Measurements from ENCODE around the gene SMURF1.
A peak's percentile ranks its signal among the peaks of the same experiment; 100 is the strongest.

SMURF1 gene

GRCh38 chr7:99122762-99123161 lies 21.1 kb downstream of the SMURF1 start:
- H3K36me3 ChIP-seq (ENCODE audit: control insufficient read depth in 1 of 2, insufficient read depth in 2 of 2, low read length in 2 of 2): no peaks in the 10 kb centered on the region
- no peak overlapping the region for H3K4me3 ChIP-seq (ENCODE audit: low read depth in 1 of 2, low read length in 2 of 2)
- H3K9me3 ChIP-seq (ENCODE audit: control insufficient read depth in 1 of 2, low read length in 2 of 2): no peaks in the 10 kb centered on the region
- peaks cover 22 to 32% of the 10 kb centered on the region in 2 donors for H3K4me1 ChIP-seq (ENCODE audit: control insufficient read depth in 1 of 2, insufficient read depth in 2 of 2, low read length in 2 of 2)
- H3K27ac ChIP-seq (ENCODE audit: low read depth, low read length): no peak overlapping the region
- no peak overlapping the region for H3K9ac ChIP-seq (ENCODE audit: low read depth in 1 of 2, low read length in 2 of 2)
- no peaks in the 10 kb centered on the region for H3K27me3 ChIP-seq (ENCODE audit: control insufficient read depth in 1 of 2, insufficient read depth in 2 of 2, low read length in 2 of 2)

GRCh38 chr7:99121496-99122021 lies 22.3 kb downstream of the SMURF1 start:
- Histone ChIP-seq H3K4me3 (ENCODE audit: low read depth in 1 of 2, low read length in 2 of 2) (no peak overlapping the region), H3K27ac (ENCODE audit: low read depth, low read length) (peak overlapping the region; percentile 57), H3K4me1 (ENCODE audit: control insufficient read depth in 1 of 2, insufficient read depth in 2 of 2, low read length in 2 of 2) (peaks cover 22 to 26% of the 10 kb centered on the region in 2 donors)

GRCh38 chr7:99120916-99121315 lies 23.0 kb downstream of the SMURF1 start:
- H3K4me1 ChIP-seq (ENCODE audit: control insufficient read depth in 1 of 2, insufficient read depth in 2 of 2, low read length in 2 of 2): peaks cover 22 to 25% of the 10 kb centered on the region in 2 donors
- H3K4me3 ChIP-seq (ENCODE audit: low read depth in 1 of 2, low read length in 2 of 2): no peak overlapping the region
- H3K27me3 ChIP-seq (ENCODE audit: control insufficient read depth in 1 of 2, insufficient read depth in 2 of 2, low read length in 2 of 2): no peaks in the 10 kb centered on the region
- H3K9ac ChIP-seq (ENCODE audit: low read depth in 1 of 2, low read length in 2 of 2): no peak overlapping the region
- no peak overlapping the region for H3K27ac ChIP-seq (ENCODE audit: low read depth, low read length)
- no peaks in the 10 kb centered on the region for H3K36me3 ChIP-seq (ENCODE audit: control insufficient read depth in 1 of 2, insufficient read depth in 2 of 2, low read length in 2 of 2)
- no peaks in the 10 kb centered on the region for H3K9me3 ChIP-seq (ENCODE audit: control insufficient read depth in 1 of 2, low read length in 2 of 2)

More at GRCh38 chr7:99121496-99122021, 22.3 kb downstream of the SMURF1 start:
- H3K27me3 ChIP-seq (ENCODE audit: control insufficient read depth in 1 of 2, insufficient read depth in 2 of 2, low read length in 2 of 2): no peaks in the 10 kb centered on the region
- no peaks in the 10 kb centered on the region for H3K9me3 ChIP-seq (ENCODE audit: control insufficient read depth in 1 of 2, low read length in 2 of 2)
- no peak overlapping the region for H3K9ac ChIP-seq (ENCODE audit: low read depth in 1 of 2, low read length in 2 of 2)
- H3K36me3 ChIP-seq (ENCODE audit: control insufficient read depth in 1 of 2, insufficient read depth in 2 of 2, low read length in 2 of 2): no peaks in the 10 kb centered on the region

GRCh38 chr7:99120501-99120900 lies 23.4 kb downstream of the SMURF1 start:
- H3K27me3 ChIP-seq (ENCODE audit: control insufficient read depth in 1 of 2, insufficient read depth in 2 of 2, low read length in 2 of 2): no peaks in the 10 kb centered on the region
- no peak overlapping the region for H3K27ac ChIP-seq (ENCODE audit: low read depth, low read length)
- H3K9me3 ChIP-seq (ENCODE audit: control insufficient read depth in 1 of 2, low read length in 2 of 2): no peaks in the 10 kb centered on the region
- no peak overlapping the region for H3K9ac ChIP-seq (ENCODE audit: low read depth in 1 of 2, low read length in 2 of 2)
- no peak overlapping the region for H3K4me3 ChIP-seq (ENCODE audit: low read depth in 1 of 2, low read length in 2 of 2)
- peaks cover 19 to 21% of the 10 kb centered on the region in 2 donors for H3K4me1 ChIP-seq (ENCODE audit: control insufficient read depth in 1 of 2, insufficient read depth in 2 of 2, low read length in 2 of 2)
- no peaks in the 10 kb centered on the region for H3K36me3 ChIP-seq (ENCODE audit: control insufficient read depth in 1 of 2, insufficient read depth in 2 of 2, low read length in 2 of 2)

GRCh38 chr7:99118077-99118476 lies 25.8 kb downstream of the SMURF1 start:
- no peaks in the 10 kb centered on the region for H3K9me3 ChIP-seq (ENCODE audit: control insufficient read depth in 1 of 2, low read length in 2 of 2)
- H3K27me3 ChIP-seq (ENCODE audit: control insufficient read depth in 1 of 2, insufficient read depth in 2 of 2, low read length in 2 of 2): no peaks in the 10 kb centered on the region
- H3K36me3 ChIP-seq (ENCODE audit: control insufficient read depth in 1 of 2, insufficient read depth in 2 of 2, low read length in 2 of 2): no peaks in the 10 kb centered on the region
- H3K27ac ChIP-seq (ENCODE audit: low read depth, low read length): no peak overlapping the region
- H3K4me3 ChIP-seq (ENCODE audit: low read depth in 1 of 2, low read length in 2 of 2): no peak overlapping the region
- peaks cover 0 to 3% of the 10 kb centered on the region in 2 donors for H3K4me1 ChIP-seq (ENCODE audit: control insufficient read depth in 1 of 2, insufficient read depth in 2 of 2, low read length in 2 of 2)
- H3K9ac ChIP-seq (ENCODE audit: low read depth in 1 of 2, low read length in 2 of 2): no peak overlapping the region

GRCh38 chr7:99116144-99116543 lies 27.8 kb downstream of the SMURF1 start:
- no peak overlapping the region for H3K9ac ChIP-seq (ENCODE audit: low read depth in 1 of 2, low read length in 2 of 2)
- no peaks in the 10 kb centered on the region for H3K9me3 ChIP-seq (ENCODE audit: control insufficient read depth in 1 of 2, low read length in 2 of 2)
- no peaks in the 10 kb centered on the region for H3K27me3 ChIP-seq (ENCODE audit: control insufficient read depth in 1 of 2, insufficient read depth in 2 of 2, low read length in 2 of 2)
- no peak overlapping the region for H3K4me3 ChIP-seq (ENCODE audit: low read depth in 1 of 2, low read length in 2 of 2)
- H3K4me1 ChIP-seq (ENCODE audit: control insufficient read depth in 1 of 2, insufficient read depth in 2 of 2, low read length in 2 of 2): peaks cover 10 to 13% of the 10 kb centered on the region in 2 donors
- H3K27ac ChIP-seq (ENCODE audit: low read depth, low read length): no peak overlapping the region
- no peaks in the 10 kb centered on the region for H3K36me3 ChIP-seq (ENCODE audit: control insufficient read depth in 1 of 2, insufficient read depth in 2 of 2, low read length in 2 of 2)

- Histone ChIP-seq H3K4me3 (ENCODE audit: low read depth in 1 of 2, low read length in 2 of 2) (no peak overlapping the region), H3K9ac (ENCODE audit: low read depth in 1 of 2, low read length in 2 of 2) (no peak overlapping the region), H3K27ac (ENCODE audit: low read depth, low read length) (no peak overlapping the region), H3K27me3 (ENCODE audit: control insufficient read depth in 1 of 2, insufficient read depth in 2 of 2, low read length in 2 of 2) (no peaks in the 10 kb centered on the region), H3K9me3 (ENCODE audit: control insufficient read depth in 1 of 2, low read length in 2 of 2) (no peaks in the 10 kb centered on the region), H3K4me1 (ENCODE audit: control insufficient read depth in 1 of 2, insufficient read depth in 2 of 2, low read length in 2 of 2) (peaks cover 13 to 19% of the 10 kb centered on the region in 2 donors), H3K36me3 (ENCODE audit: control insufficient read depth in 1 of 2, insufficient read depth in 2 of 2, low read length in 2 of 2) (no peaks in the 10 kb centered on the region)
Observed at GRCh38 chr7:99115379-99115778, 28.5 kb downstream of the SMURF1 start.

- Histone ChIP-seq H3K27me3 (ENCODE audit: control insufficient read depth in 1 of 2, insufficient read depth in 2 of 2, low read length in 2 of 2) (no peaks in the 10 kb centered on the region), H3K4me3 (ENCODE audit: low read depth in 1 of 2, low read length in 2 of 2) (no peak overlapping the region), H3K36me3 (ENCODE audit: control insufficient read depth in 1 of 2, insufficient read depth in 2 of 2, low read length in 2 of 2) (no peaks in the 10 kb centered on the region), H3K27ac (ENCODE audit: low read depth, low read length) (no peak overlapping the region), H3K9ac (ENCODE audit: low read depth in 1 of 2, low read length in 2 of 2) (no peak overlapping the region), H3K4me1 (ENCODE audit: control insufficient read depth in 1 of 2, insufficient read depth in 2 of 2, low read length in 2 of 2) (peaks cover 14 to 28% of the 10 kb centered on the region in 2 donors), H3K9me3 (ENCODE audit: control insufficient read depth in 1 of 2, low read length in 2 of 2) (no peaks in the 10 kb centered on the region)
Observed at GRCh38 chr7:99112979-99113378, 30.9 kb downstream of the SMURF1 start.

GRCh38 chr7:99112097-99112496 lies 31.8 kb downstream of the SMURF1 start:
- no peak overlapping the region for H3K27ac ChIP-seq (ENCODE audit: low read depth, low read length)
- H3K36me3 ChIP-seq (ENCODE audit: control insufficient read depth in 1 of 2, insufficient read depth in 2 of 2, low read length in 2 of 2): no peaks in the 10 kb centered on the region
- H3K27me3 ChIP-seq (ENCODE audit: control insufficient read depth in 1 of 2, insufficient read depth in 2 of 2, low read length in 2 of 2): no peaks in the 10 kb centered on the region
- H3K9ac ChIP-seq (ENCODE audit: low read depth in 1 of 2, low read length in 2 of 2): no peak overlapping the region
- no peak overlapping the region for H3K4me3 ChIP-seq (ENCODE audit: low read depth in 1 of 2, low read length in 2 of 2)
- H3K9me3 ChIP-seq (ENCODE audit: control insufficient read depth in 1 of 2, low read length in 2 of 2): no peaks in the 10 kb centered on the region
- H3K4me1 ChIP-seq (ENCODE audit: control insufficient read depth in 1 of 2, insufficient read depth in 2 of 2, low read length in 2 of 2): peaks cover 14 to 28% of the 10 kb centered on the region in 2 donors

- no peaks in the 10 kb centered on the region for H3K9me3 ChIP-seq (ENCODE audit: control insufficient read depth in 1 of 2, low read length in 2 of 2)
- peaks cover 14 to 33% of the 10 kb centered on the region in 2 donors for H3K4me1 ChIP-seq (ENCODE audit: control insufficient read depth in 1 of 2, insufficient read depth in 2 of 2, low read length in 2 of 2)
- no peak overlapping the region for H3K27ac ChIP-seq (ENCODE audit: low read depth, low read length)
- H3K36me3 ChIP-seq (ENCODE audit: control insufficient read depth in 1 of 2, insufficient read depth in 2 of 2, low read length in 2 of 2): no peaks in the 10 kb centered on the region
- no peaks in the 10 kb centered on the region for H3K27me3 ChIP-seq (ENCODE audit: control insufficient read depth in 1 of 2, insufficient read depth in 2 of 2, low read length in 2 of 2)
- no peak overlapping the region for H3K4me3 ChIP-seq (ENCODE audit: low read depth in 1 of 2, low read length in 2 of 2)
- no peak overlapping the region for H3K9ac ChIP-seq (ENCODE audit: low read depth in 1 of 2, low read length in 2 of 2)
Observed at GRCh38 chr7:99111591-99111990, 32.3 kb downstream of the SMURF1 start.
